Right cardiac atrium (tissue), 5 donors: ENCODE data around the gene TRDN. TPM values are rescaled to one million over a fixed set of nuclear protein-coding genes. Genes with fewer than 3 reads are reported as not detected.
A peak's percentile ranks its signal among the peaks of the same experiment; 100 is the strongest.

Source experiments
- ATAC-seq, 2 donors: fragments of 200-7000 bp; cut with Tn5 transposase; one replicate each; pipeline versions ENCODE4 v1.8.0 to v1.9.1; 2020; ENCODE audit warnings: moderate library complexity in 2 of 2, mild to moderate bottlenecking in 1 of 2
- DNase-seq, 3 donors: peaks; one replicate each; pipeline ENCODE4 v3.0.0-alpha.2; 2020
- H3K27ac ChIP-seq: one replicate; pipeline ENCODE4 v1.5.1; 2013; ENCODE audit warnings: mild to moderate bottlenecking, low read length, control low read depth, moderate library complexity
- H3K27me3 ChIP-seq: one replicate; pipeline ENCODE4 v1.6.1; 2013; ENCODE audit not compliant: control insufficient read depth, insufficient read depth
- H3K4me1 ChIP-seq: one replicate; pipeline ENCODE4 v1.6.1; 2013; ENCODE audit warnings: low read length; ENCODE audit not compliant: control insufficient read depth, insufficient read depth
- H3K4me3 ChIP-seq: one replicate; pipeline ENCODE4 v1.5.1; 2013; ENCODE audit warnings: low read length, control low read depth
- H3K9me3 ChIP-seq: one replicate; pipeline ENCODE4 v1.6.1; 2013; ENCODE audit warnings: low read length; ENCODE audit not compliant: control insufficient read depth
- WGBS: extraction: QIAGEN DNeasy Blood & Tissue Kit; methylation state at CpG from one replicate; pipeline ENCODE4 v1.1.7; 2013; 5-methylcytosine and 5-hydroxymethylcytosine counted together
- intact Hi-C, 4 donors: fragments of 100-400 bp; cut with DNase I; formaldehyde crosslinking; loops; one replicate each; pipeline versions ENCODE4 v1.11.0 to v1.14.0; 2022 to 2023
- polyA plus RNA-seq: library from polyadenylated mRNA; stranded (reverse); fragments of 200-250 nt; gene quantifications from one replicate; pipeline ENCODE4 v1.2.3, GENCODE V29; 2013
- total RNA-seq, 4 donors: library from RNA; stranded (reverse); fragmentation: NEBNext Ultra II Directional; extraction: Animal tissue kit (Norgen Biotek cat#: 25700); gene quantifications; one replicate each; pipeline ENCODE4 v1.2.1, GENCODE V29; 2021
- donor health status: healthy with polysubstance abuse.
- donor health status: DM: no; HTN: yes; CAD: no.
- donor health status: DM: no; HTN: no; CAD: no.
- donor health status: DM: no; HTN: yes; CAD: no; lungs with severe emphysema.
- donor health status: DM: yes; HTN: yes; CAD: no.

The TRDN gene
- total and polyA plus RNA-seq, 5 donors = 175 to 360 (median 271) TPM

GRCh38 chr6:123529843-123530242, 106.9 kb downstream of the TRDN start:
- Histone ChIP-seq H3K27me3 (no peaks in the 10 kb centered on the region), H3K9me3 (no peaks in the 10 kb centered on the region), H3K4me1 (no peaks in the 10 kb centered on the region), H3K4me3 (no peak overlapping the region), H3K27ac (no peak overlapping the region)
- 19% methylated on average over 1 of the region's 1 CpG for WGBS
- no peak for ATAC-seq
- no peak for DNase-seq
- intact Hi-C loops = no loop called here

- WGBS = 84% methylated on average over 4 of the region's 4 CpGs
- Histone ChIP-seq H3K4me3 (no peak overlapping the region), H3K9me3 (no peaks in the 10 kb centered on the region), H3K27me3 (no peaks in the 10 kb centered on the region), H3K4me1 (no peaks in the 10 kb centered on the region), H3K27ac (no peak overlapping the region)
- DNase-seq = no peak
- intact Hi-C loops = no loop called here
- ATAC-seq = no peak
Observed at GRCh38 chr6:123529058-123529457, 107.7 kb downstream of the TRDN start.

- Histone ChIP-seq H3K9me3 (no peaks in the 10 kb centered on the region), H3K27ac (no peak overlapping the region), H3K4me3 (no peak overlapping the region), H3K27me3 (no peaks in the 10 kb centered on the region), H3K4me1 (peaks cover 1% of the 10 kb centered on the region)
- WGBS = 64% methylated on average over 3 of the region's 3 CpGs
- intact Hi-C loops = no loop called here
- DNase-seq = no peak
- no peak for ATAC-seq
Observed at GRCh38 chr6:123527406-123527805, 109.3 kb downstream of the TRDN start.

- ATAC-seq (no peak), DNase-seq (no peak)
- Histone ChIP-seq H3K27me3 (no peaks in the 10 kb centered on the region), H3K4me1 (peaks cover 1% of the 10 kb centered on the region), H3K27ac (no peak overlapping the region), H3K9me3 (no peaks in the 10 kb centered on the region), H3K4me3 (no peak overlapping the region)
- WGBS = 80% methylated on average over 2 of the region's 2 CpGs
- intact Hi-C loops = no loop called here
Observed at GRCh38 chr6:123526128-123526527, 110.6 kb downstream of the TRDN start.

GRCh38 chr6:123524781-123525180, 112.0 kb downstream of the TRDN start:
- H3K4me1 ChIP-seq = peaks cover 1% of the 10 kb centered on the region
- 85% methylated on average over 1 of the region's 1 CpG for WGBS
- no peaks in the 10 kb centered on the region for H3K27me3 ChIP-seq
- no peak for DNase-seq
- intact Hi-C loops = no loop called here
- H3K9me3 ChIP-seq = no peaks in the 10 kb centered on the region
- ATAC-seq = no peak
- H3K27ac ChIP-seq = no peak overlapping the region
- no peak overlapping the region for H3K4me3 ChIP-seq

- intact Hi-C loops = no loop called here
- DNase-seq (no peak), ATAC-seq (peak; percentile 41 to 43)
- Histone ChIP-seq H3K4me3 (no peak overlapping the region), H3K27ac (peak overlapping the region; percentile 27), H3K9me3 (no peaks in the 10 kb centered on the region), H3K27me3 (no peaks in the 10 kb centered on the region), H3K4me1 (peaks cover 5% of the 10 kb centered on the region)
- WGBS = 24% methylated on average over 3 of the region's 3 CpGs
Observed at GRCh38 chr6:123520217-123520616, 116.5 kb downstream of the TRDN start.

- DNase-seq (peak; percentile 81 to 95 (median 90)), ATAC-seq (peak; percentile 93 to 95)
- Histone ChIP-seq H3K9me3 (no peaks in the 10 kb centered on the region), H3K4me1 (peaks cover 5% of the 10 kb centered on the region), H3K4me3 (peak overlapping the region; percentile 20), H3K27me3 (no peaks in the 10 kb centered on the region), H3K27ac (peak overlapping the region; percentile 89)
- intact Hi-C loops = no loop called here
Observed at GRCh38 chr6:123519189-123519505, 117.6 kb downstream of the TRDN start.

GRCh38 chr6:123518441-123519188, 118.1 kb downstream of the TRDN start:
- WGBS = 49% methylated on average over 5 of the region's 5 CpGs
- Histone ChIP-seq H3K4me3 (no peak overlapping the region), H3K27ac (peak overlapping the region; percentile 89), H3K4me1 (peaks cover 4% of the 10 kb centered on the region), H3K27me3 (no peaks in the 10 kb centered on the region), H3K9me3 (no peaks in the 10 kb centered on the region)
- DNase-seq (peak; percentile 27 to 76 (median 65)), ATAC-seq (peak; percentile 66 to 68)
- intact Hi-C loops = no loop called here

- intact Hi-C loops = no loop called here
- WGBS = 62% methylated on average over 2 of the region's 2 CpGs
- DNase-seq = no peak
- Histone ChIP-seq H3K9me3 (no peaks in the 10 kb centered on the region), H3K4me1 (peaks cover 4% of the 10 kb centered on the region), H3K27me3 (no peaks in the 10 kb centered on the region), H3K27ac (no peak overlapping the region), H3K4me3 (no peak overlapping the region)
- ATAC-seq = no peak
Observed at GRCh38 chr6:123515715-123516114, 121.0 kb downstream of the TRDN start.

GRCh38 chr6:123509112-123509511, 127.6 kb downstream of the TRDN start:
- no peak overlapping the region for H3K4me3 ChIP-seq
- DNase-seq = no peak
- WGBS = 0% methylated on average over 1 of the region's 1 CpG
- H3K4me1 ChIP-seq = no peaks in the 10 kb centered on the region
- no peaks in the 10 kb centered on the region for H3K27me3 ChIP-seq
- no peak overlapping the region for H3K27ac ChIP-seq
- intact Hi-C loops = no loop called here
- H3K9me3 ChIP-seq = no peaks in the 10 kb centered on the region
- no peak for ATAC-seq

- no peak for ATAC-seq
- WGBS = 44% methylated on average over 2 of the region's 2 CpGs
Observed at GRCh38 chr6:123508290-123508689, 128.5 kb downstream of the TRDN start.

GRCh38 chr6:123507582-123507981, 129.2 kb downstream of the TRDN start:
- no peaks in the 10 kb centered on the region for H3K4me1 ChIP-seq
- ATAC-seq (no peak), DNase-seq (no peak)
- no peaks in the 10 kb centered on the region for H3K9me3 ChIP-seq
- intact Hi-C loops = no loop called here
- H3K27me3 ChIP-seq = no peaks in the 10 kb centered on the region
- 40% methylated on average over 2 of the region's 2 CpGs for WGBS
- no peak overlapping the region for H3K4me3 ChIP-seq
- no peak overlapping the region for H3K27ac ChIP-seq

More at GRCh38 chr6:123508290-123508689, 128.5 kb downstream of the TRDN start:
- no peaks in the 10 kb centered on the region for H3K27me3 ChIP-seq
- H3K9me3 ChIP-seq = no peaks in the 10 kb centered on the region
- no peak overlapping the region for H3K27ac ChIP-seq
- no peaks in the 10 kb centered on the region for H3K4me1 ChIP-seq
- intact Hi-C loops = no loop called here
- H3K4me3 ChIP-seq = no peak overlapping the region
- DNase-seq = no peak
